Raji (cell line): ENCODE measurements around the gene ATP6V0A1.
A peak's percentile ranks its signal among the peaks of the same experiment; 100 is the strongest.

Experiments
- POLR2A ChIP-seq: IDR thresholded peaks from 2 replicates; pipeline ENCODE4 v1.6.1; 2011; ENCODE audit warnings: low read depth, low read length, control low read depth; ENCODE audit not compliant: insufficient read depth

The ATP6V0A1 gene

GRCh38 chr17:42521666-42522262 lies 63.1 kb downstream of the ATP6V0A1 start:
- TF ChIP-seq POLR2A = no peak

GRCh38 chr17:42522263-42522790 lies 63.6 kb downstream of the ATP6V0A1 start:
- TF ChIP-seq POLR2A = no peak

- TF ChIP-seq POLR2A = no peak
Observed at GRCh38 chr17:42522798-42523278, 64.2 kb downstream of the ATP6V0A1 start.

GRCh38 chr17:42525221-42525620 lies 66.5 kb downstream of the ATP6V0A1 start:
- TF ChIP-seq POLR2A = no peak

- TF ChIP-seq POLR2A = no peak
Observed at GRCh38 chr17:42526031-42526444, 67.4 kb downstream of the ATP6V0A1 start.

- TF ChIP-seq POLR2A = no peak
Observed at GRCh38 chr17:42527932-42528331, 69.3 kb downstream of the ATP6V0A1 start.

- no peak for TF ChIP-seq POLR2A
Observed at GRCh38 chr17:42529061-42529460, 70.4 kb downstream of the ATP6V0A1 start.

- no peak for TF ChIP-seq POLR2A
Observed at GRCh38 chr17:42530952-42531454, 72.3 kb downstream of the ATP6V0A1 start.

GRCh38 chr17:42531455-42532354 lies 73.0 kb downstream of the ATP6V0A1 start:
- no peak for TF ChIP-seq POLR2A

- no peak; the same call in 1 of the 2 replicates for TF ChIP-seq POLR2A
Observed at GRCh38 chr17:42535155-42536047, 76.7 kb downstream of the ATP6V0A1 start.

- peak; percentile 62 for TF ChIP-seq POLR2A
Observed at GRCh38 chr17:42536048-42536371, 77.3 kb downstream of the ATP6V0A1 start, which contains the start of gene NAGLU. NAGLU (plus strand) TSS chr17:42536241; CDS start chr17:42536273, 32 bp downstream.

GRCh38 chr17:42536372-42537155 lies 77.9 kb downstream of the ATP6V0A1 start:
- TF ChIP-seq POLR2A = peak; percentile 25; the same call in 1 of the 2 replicates

- no peak for TF ChIP-seq POLR2A
Observed at GRCh38 chr17:42537156-42537805, 78.6 kb downstream of the ATP6V0A1 start.

- 0 out of 2 replicates have a peak, but pooled peaks have one; percentile 12 for TF ChIP-seq POLR2A
Observed at GRCh38 chr17:42537826-42538451, 79.3 kb downstream of the ATP6V0A1 start.
